NCI-H2171 (cell line): ENCODE results near the gene TIPARP.

Experiments
- DNase-seq: peaks from one replicate; lab custom pipeline; 2025; lab: John Stamatoyannopoulos, UW

The TIPARP gene

GRCh38 chr3:156676768-156677479, 2.5 kb downstream of the TIPARP start:
- no peak for DNase-seq

GRCh38 chr3:156677536-156677935, 3.1 kb downstream of the TIPARP start:
- DNase-seq, result no peak

GRCh38 chr3:156678197-156678596, 3.8 kb downstream of the TIPARP start:
- DNase-seq, result no peak

GRCh38 chr3:156680243-156680914, 6.0 kb downstream of the TIPARP start:
- no peak for DNase-seq

- peak; percentile 20 for DNase-seq
Measured at GRCh38 chr3:156681002-156681401, 6.6 kb downstream of the TIPARP start.

- no peak for DNase-seq
Measured at GRCh38 chr3:156682501-156682900, 8.1 kb downstream of the TIPARP start.

- no peak for DNase-seq
Measured at GRCh38 chr3:156682963-156683362, 8.6 kb downstream of the TIPARP start.

- DNase-seq, result no peak
Measured at GRCh38 chr3:156685198-156685597, 10.8 kb downstream of the TIPARP start.

- no peak for DNase-seq
Measured at GRCh38 chr3:156685752-156686151, 11.4 kb downstream of the TIPARP start.

- DNase-seq, result no peak
Measured at GRCh38 chr3:156687023-156687422, 12.6 kb downstream of the TIPARP start.

- no peak for DNase-seq
Measured at GRCh38 chr3:156688632-156689452, 14.5 kb downstream of the TIPARP start.

GRCh38 chr3:156689608-156690007, 15.2 kb downstream of the TIPARP start:
- DNase-seq, result no peak

GRCh38 chr3:156691920-156692319, 17.5 kb downstream of the TIPARP start:
- no peak for DNase-seq

GRCh38 chr3:156693166-156693565, 18.8 kb downstream of the TIPARP start:
- no peak for DNase-seq

- DNase-seq, result no peak
Measured at GRCh38 chr3:156694536-156694935, 20.1 kb downstream of the TIPARP start.

GRCh38 chr3:156702367-156702766, 28.0 kb downstream of the TIPARP start:
- DNase-seq, result no peak

- DNase-seq, result no peak
Measured at GRCh38 chr3:156704370-156705036, 30.1 kb downstream of the TIPARP start.

GRCh38 chr3:156705761-156706616, 31.6 kb downstream of the TIPARP start:
- DNase-seq, result no peak

GRCh38 chr3:156707588-156707987, 33.2 kb downstream of the TIPARP start:
- no peak for DNase-seq

GRCh38 chr3:156710429-156710828, 36.0 kb downstream of the TIPARP start:
- DNase-seq, result no peak

- DNase-seq, result no peak
Measured at GRCh38 chr3:156711113-156711512, 36.7 kb downstream of the TIPARP start.
